GM12874 (cell line): ENCODE results near the gene TMEM220.

Experiments
- CTCF ChIP-seq: IDR thresholded peaks from 2 replicates; pipeline ENCODE4 v1.5.1; 2011; ENCODE audit warnings: low read depth, mild to moderate bottlenecking, control low read depth, low read length, moderate library complexity; ENCODE audit not compliant: insufficient read depth

TMEM220 gene

DNA sequence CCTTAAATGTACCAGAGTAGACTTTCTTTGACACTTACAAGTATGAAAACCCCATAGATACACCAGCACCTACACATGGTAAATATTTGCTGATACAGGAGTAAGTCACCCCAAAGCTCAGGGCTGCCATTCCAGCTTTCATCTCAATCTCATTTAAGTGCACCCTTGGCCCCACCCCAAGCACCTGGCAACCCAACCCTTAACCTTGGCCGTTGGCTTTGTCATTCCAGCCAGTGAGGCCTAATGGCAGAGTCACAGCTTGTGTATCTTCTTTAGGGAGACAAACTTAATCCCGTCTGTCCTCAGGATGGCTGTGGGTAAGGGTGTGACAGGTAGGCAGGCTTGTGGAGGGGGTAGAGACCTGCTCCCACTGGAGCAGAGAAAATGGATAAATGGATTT, 31.5 kb upstream of the TMEM220 start:
- TF ChIP-seq CTCF: no peak

DNA sequence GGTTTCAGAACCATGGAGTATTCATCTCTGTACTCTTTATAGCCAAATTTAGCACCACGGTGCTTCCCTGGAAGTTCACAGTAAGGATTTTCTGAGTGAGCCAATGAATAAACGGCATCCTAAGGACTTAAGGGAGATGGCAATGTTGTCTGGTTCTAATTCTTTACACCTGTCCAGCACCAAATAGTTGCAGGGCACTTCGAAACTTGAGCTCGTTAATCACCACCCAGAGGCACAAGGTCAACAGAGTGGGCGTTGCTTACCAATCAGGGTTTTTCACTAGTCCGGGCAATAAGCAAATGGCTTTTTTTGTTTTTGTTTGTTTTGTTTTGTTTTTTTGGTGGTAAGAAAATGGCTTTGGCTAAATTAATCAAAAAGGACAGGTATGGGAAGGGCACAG, 28.2 kb upstream of the TMEM220 start:
- no peak for TF ChIP-seq CTCF

DNA sequence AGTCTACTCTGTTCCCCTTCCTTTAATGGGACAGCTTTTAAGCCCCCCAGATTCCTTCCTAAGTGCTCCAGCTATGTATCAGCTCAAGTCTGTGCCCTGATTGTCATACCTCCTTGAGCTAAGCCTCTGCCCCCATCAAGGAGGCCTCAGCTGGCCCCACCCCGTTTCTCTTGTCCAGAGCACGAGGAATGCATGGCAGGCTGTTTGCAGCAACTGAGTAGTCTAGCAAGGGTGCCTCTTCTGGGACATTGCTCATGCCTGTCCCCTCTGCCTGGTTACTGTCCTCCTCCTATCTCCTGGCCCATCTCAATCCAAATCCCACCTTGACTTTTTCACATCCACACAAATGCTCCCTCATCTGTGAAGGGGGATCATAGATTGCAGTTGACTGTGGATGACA, 27.8 kb upstream of the TMEM220 start:
- no peak for TF ChIP-seq CTCF

- TF ChIP-seq CTCF: no peak
Observed at GRCh38 chr17:10757067-10757466, 27.2 kb upstream of the TMEM220 start.

DNA sequence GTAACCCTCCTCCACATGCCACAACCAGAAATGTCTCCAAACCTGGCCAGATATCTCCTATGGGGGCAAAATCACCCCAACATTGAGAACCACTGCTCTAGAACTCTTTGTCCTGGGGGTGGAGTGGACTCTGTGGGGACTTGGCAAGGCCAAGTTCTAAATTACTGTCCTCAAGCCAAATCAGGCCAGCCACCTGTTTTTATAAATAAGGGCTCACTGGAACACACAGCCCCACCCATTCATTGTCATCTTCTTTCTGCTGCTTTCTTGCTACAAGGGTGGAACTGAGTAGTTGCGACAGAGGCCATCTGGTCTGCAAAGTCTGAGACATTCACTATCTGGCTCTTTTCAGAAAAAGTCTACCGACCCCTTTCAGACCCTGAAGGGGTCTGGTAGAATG, 26.8 kb upstream of the TMEM220 start:
- TF ChIP-seq CTCF: no peak

DNA sequence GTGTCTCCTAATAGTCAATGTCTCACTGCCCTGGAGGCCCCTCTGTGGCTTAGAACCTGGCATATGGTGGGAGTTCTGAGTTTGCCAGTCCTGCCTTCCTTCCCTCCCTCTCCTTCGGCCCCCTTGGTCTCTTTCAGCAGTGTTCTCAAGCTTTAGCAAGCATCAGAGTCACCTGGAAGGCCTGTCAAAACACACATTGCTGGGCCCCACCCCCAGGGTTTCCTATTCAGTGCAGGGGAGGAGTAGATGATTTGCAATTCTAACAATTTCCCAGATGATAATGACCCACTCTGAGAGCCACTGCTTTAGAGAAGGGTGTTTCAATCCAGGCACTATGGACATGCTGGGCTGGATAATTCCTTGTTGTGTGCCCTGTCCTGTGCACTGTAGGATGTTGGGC, 26.4 kb upstream of the TMEM220 start:
- TF ChIP-seq CTCF: no peak

GRCh38 chr17:10755592-10756127, 25.8 kb upstream of the TMEM220 start:
- TF ChIP-seq CTCF: no peak

GRCh38 chr17:10754861-10755591, 25.2 kb upstream of the TMEM220 start:
- no peak for TF ChIP-seq CTCF
